ENCODE results near the gene AKAP13. TPM values are rescaled to one million over a fixed set of nuclear protein-coding genes. Genes with fewer than 3 reads are reported as not detected.
"Not testable (repeated sequence)": the region's sequence is repeated elsewhere in the genome, so short reads cannot be mapped to it uniquely, and the experiment has no call there.

Gene AKAP13
- total RNA-seq, 2 experiments from 2014 or later, result 83.2 to 85.2 TPM

DNA sequence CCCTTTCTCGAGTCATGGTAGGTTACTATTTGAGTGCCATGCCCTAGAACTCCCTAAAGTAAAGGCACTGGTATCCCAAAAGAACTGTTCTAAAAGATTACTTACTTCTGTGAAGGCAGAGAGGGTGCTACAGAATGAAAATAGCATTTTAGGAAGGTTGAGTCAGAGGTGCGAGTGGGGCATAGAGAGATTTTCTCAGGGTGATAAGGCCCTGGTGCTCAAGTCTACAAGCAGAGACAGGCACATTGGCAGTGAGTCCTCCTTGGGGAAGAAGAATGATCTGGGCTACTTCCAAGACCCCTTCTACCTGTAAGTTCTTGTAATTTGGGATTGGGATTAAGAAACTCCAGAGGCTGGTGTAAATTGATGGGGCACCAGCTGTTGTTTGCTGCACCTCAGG, 96.7 kb downstream of the AKAP13 start:
- no peak for DNase-seq
- no peaks in the 10 kb centered on the region for H3K9me3 Mint-ChIP-seq
- peak overlapping the region; percentile 0 for H3K27ac Mint-ChIP-seq
- H3K27me3 Mint-ChIP-seq, result no peaks in the 10 kb centered on the region
- H3K4me1 Mint-ChIP-seq, result peaks cover 85% of the 10 kb centered on the region
- no peak overlapping the region for H3K4me3 Mint-ChIP-seq
- H3K36me3 Mint-ChIP-seq, result peaks cover 7% of the 10 kb centered on the region

DNA sequence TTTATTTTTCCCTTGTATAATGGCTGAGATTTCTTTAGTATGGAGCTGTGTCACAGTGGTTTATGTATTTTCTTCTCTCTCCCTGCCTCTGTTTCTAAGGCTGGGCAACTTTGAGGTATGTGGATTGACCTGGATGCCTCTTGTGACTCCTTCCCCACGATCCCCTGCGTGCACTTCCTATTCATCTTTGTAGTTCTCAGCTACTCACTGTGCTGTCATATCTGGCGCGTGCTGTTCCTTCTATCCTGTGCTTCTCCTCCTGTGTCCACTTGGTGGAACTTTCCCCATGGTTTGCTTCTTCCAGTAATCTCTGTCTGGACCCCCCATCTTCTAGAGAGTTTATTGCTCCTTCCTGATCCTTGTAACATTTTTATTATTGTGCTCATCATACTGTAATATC, 97.3 kb downstream of the AKAP13 start:
- no peak overlapping the region for H3K4me3 Mint-ChIP-seq
- peaks cover 7% of the 10 kb centered on the region for H3K36me3 Mint-ChIP-seq
- DNase-seq, result no peak
- peak overlapping the region; percentile 60 for H3K27ac Mint-ChIP-seq
- peaks cover 86% of the 10 kb centered on the region for H3K4me1 Mint-ChIP-seq
- no peaks in the 10 kb centered on the region for H3K9me3 Mint-ChIP-seq
- no peaks in the 10 kb centered on the region for H3K27me3 Mint-ChIP-seq

DNA sequence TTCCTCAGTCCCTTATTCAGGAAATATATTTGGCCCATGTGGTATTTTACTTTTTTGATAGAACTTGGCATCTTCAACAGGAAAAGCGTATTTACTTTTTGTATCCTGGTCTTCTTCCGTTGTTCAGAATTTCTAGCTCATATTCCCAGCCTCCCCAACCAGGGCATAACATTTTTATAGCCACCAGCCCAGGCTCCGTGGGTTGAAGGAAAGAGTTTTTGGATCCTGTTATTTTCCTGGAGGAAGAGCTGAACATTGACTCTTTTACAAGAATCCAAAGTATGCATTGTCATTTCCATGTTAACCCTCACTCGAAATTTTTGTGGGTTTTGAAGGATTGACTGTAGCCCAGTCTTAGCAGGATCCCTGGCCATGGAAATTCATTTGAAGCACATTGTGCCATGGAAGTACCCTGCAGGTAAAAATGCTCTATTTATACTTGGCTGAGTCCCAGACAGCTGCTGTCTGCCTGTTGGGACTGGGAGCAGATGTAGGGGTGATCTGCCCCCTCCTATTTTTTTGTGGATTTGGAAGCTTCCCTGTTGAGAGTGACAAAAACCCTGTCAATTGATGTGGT, 98.8 kb downstream of the AKAP13 start:
- no peak overlapping the region for H3K4me3 Mint-ChIP-seq
- no peaks in the 10 kb centered on the region for H3K27me3 Mint-ChIP-seq
- DNase-seq, result no peak
- peaks cover 7% of the 10 kb centered on the region for H3K36me3 Mint-ChIP-seq
- H3K4me1 Mint-ChIP-seq, result peaks cover 79% of the 10 kb centered on the region
- no peaks in the 10 kb centered on the region for H3K9me3 Mint-ChIP-seq
- no peak overlapping the region for H3K27ac Mint-ChIP-seq

DNA sequence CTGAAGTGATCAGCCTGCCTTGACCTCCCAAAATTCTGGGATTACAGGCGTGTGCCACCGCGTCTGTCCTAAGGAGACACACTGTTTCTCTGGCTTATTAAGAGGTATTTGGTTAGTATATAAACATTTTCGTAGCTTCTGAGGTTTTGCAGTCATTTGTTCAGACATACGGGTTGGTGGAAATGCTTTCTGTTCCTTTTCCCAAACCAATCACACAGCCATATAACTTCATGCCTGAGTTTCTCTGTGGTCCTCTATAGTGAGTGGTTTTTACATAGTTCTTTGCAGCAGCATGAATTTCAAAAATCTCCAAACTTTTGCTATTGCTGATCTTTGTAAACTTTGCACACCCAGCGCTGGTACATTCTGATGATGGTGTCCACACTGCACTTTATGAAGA, 100.5 kb downstream of the AKAP13 start:
- Mint-ChIP-seq H3K27me3 (no peaks in the 10 kb centered on the region), H3K27ac (peak overlapping the region; percentile 28), H3K4me1 (peaks cover 73% of the 10 kb centered on the region), H3K4me3 (no peak overlapping the region), H3K9me3 (no peaks in the 10 kb centered on the region), H3K36me3 (peaks cover 7% of the 10 kb centered on the region)
- no peak for DNase-seq

DNA sequence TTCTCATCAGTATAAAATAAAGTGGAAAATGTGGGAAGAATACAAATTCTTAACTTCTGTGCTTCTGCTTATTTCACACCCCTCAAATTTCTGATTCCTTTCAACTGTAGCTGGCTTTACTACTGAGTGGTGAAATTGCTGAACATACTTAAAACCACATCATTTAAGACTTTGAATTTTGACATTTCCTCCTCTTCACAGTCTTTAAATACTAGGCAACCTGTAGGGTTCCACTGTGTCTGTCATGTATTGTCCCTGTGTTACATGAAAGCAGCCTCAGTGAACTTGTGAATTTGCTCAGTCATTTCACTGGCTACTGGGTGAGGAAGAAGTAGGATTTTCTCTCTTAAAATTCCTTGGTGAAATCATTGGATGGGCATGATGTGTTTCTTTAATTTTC, 101.1 kb downstream of the AKAP13 start:
- not testable (repeated sequence) for DNase-seq, H3K36me3 Mint-ChIP-seq, H3K4me3 Mint-ChIP-seq, H3K9me3 Mint-ChIP-seq, H3K27me3 Mint-ChIP-seq
- Mint-ChIP-seq H3K4me1 (peaks cover 74% of the 10 kb centered on the region), H3K27ac (peak overlapping the region; percentile 28)

DNA sequence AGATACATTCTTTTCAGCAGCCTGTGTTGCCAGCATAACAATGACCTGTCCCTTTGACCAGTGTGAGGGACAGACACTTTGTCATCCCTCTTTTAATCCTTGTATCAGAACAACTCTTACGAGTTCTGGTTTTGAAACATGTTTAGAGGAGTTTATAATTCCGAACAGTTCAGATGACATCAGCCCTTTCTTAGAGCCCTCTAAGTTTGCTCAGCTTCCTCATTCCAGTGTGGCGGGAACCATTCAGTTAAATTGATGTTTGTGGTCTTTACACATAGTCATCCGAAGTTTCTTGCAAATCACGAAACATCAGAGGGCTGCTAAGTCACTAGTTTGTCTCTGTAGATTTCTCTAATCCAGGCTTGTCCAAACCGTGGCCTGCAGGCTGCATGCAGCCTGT, 102.5 kb downstream of the AKAP13 start:
- no peaks in the 10 kb centered on the region for H3K9me3 Mint-ChIP-seq
- peaks cover 5% of the 10 kb centered on the region for H3K36me3 Mint-ChIP-seq
- no peak overlapping the region for H3K4me3 Mint-ChIP-seq
- DNase-seq, result no peak
- H3K27me3 Mint-ChIP-seq, result no peaks in the 10 kb centered on the region
- peaks cover 65% of the 10 kb centered on the region for H3K4me1 Mint-ChIP-seq
- H3K27ac Mint-ChIP-seq, result no peak overlapping the region

DNA sequence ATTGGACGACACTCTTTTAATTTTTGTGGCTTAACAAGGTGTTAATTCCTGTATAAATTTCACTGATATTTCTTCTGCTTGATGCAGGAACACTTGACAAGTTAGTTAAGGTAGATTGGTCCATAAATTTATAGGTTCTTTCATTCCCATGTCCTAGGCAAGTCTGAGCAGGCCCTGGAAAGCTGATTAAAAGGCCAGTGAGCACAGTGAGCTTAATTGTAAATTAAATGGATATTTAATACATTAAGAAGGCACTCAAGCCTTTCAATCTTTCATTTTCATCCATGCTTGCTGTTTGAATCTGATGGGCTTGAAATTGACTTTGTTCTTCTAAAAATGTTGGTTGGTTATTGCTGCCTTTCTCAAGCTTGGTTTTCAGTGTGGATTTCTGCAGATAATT, 103.6 kb downstream of the AKAP13 start:
- not testable (repeated sequence) for H3K27ac Mint-ChIP-seq, H3K9me3 Mint-ChIP-seq, DNase-seq, H3K27me3 Mint-ChIP-seq, H3K4me3 Mint-ChIP-seq
- Mint-ChIP-seq H3K4me1 (peaks cover 67% of the 10 kb centered on the region), H3K36me3 (peaks cover 10% of the 10 kb centered on the region)

DNA sequence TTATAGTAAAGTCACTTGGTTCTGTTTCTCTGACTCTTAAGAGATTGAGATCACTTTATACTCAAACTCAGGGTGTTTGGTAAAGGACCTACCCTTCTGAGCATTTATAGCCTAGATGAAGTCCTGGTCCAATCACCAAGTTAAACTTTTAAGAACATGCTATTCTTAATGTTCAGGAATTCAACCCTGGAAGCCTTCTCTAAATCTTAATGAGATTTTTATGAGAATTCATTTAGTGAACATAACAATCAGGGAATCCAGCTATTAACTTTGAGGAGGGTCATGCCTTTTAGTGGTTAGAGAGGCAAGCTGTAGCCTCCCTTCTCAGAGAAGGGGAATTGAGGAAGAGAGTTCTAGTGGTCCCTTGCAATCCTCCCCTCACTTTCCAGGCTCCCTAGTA, 104.5 kb downstream of the AKAP13 start:
- not testable (repeated sequence) for H3K9me3 Mint-ChIP-seq, DNase-seq, H3K27ac Mint-ChIP-seq, H3K4me3 Mint-ChIP-seq, H3K27me3 Mint-ChIP-seq
- peaks cover 10% of the 10 kb centered on the region for H3K36me3 Mint-ChIP-seq
- peaks cover 71% of the 10 kb centered on the region for H3K4me1 Mint-ChIP-seq

DNA sequence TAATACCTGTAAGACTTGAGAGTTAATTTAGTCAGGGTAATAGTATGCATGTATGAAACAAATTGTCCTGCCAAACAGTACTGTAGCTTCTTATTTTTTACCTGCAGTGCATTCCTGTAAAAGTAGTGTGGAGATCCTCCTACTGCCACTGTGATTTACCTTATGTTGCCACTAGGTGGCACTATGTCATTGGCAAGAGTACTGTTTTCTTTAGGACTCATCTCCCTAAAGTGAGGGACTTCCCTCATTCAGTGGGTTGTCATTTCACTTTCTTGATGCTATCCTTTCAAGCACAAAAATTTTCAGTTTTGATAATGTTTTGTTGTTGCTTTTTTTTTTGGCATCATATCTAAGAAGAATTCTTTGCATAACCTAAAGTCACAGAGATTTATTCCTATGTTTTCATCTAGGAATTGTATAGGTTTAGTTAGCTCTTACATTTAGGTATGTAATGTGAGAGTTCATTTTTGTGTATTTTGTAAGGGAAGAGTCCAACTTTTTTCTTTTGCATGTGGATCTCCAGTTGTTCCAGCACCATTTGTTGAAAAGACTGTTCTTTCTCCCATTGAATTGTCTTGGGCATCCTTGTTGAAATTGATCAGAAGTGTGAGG, 105.7 kb downstream of the AKAP13 start:
- Mint-ChIP-seq H3K9me3 (no peaks in the 10 kb centered on the region), H3K4me1 (peaks cover 70% of the 10 kb centered on the region), H3K36me3 (peaks cover 12% of the 10 kb centered on the region), H3K4me3 (no peak overlapping the region), H3K27ac (peak overlapping the region; percentile 4), H3K27me3 (no peaks in the 10 kb centered on the region)
- DNase-seq, result peak; percentile 58

DNA sequence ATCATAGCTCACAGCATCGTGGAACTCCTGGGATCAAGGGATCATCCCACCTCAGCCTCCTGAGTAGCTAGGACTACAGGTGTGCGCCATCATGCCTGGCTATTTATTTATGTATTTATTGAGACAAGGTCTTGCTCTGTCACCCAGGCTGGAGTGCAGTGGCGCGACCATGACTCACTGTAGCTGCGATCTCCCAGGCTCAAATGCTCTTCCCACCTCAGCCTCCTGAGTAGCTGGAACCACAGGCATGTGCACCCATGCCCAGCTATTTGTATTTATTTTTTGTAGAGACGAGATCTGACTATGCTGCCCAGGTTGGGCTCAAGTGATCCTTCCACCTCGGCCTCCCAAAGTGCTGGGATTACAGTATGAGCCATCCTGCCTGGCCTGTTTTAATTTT, 107.4 kb downstream of the AKAP13 start:
- not testable (repeated sequence) for H3K27me3 Mint-ChIP-seq, H3K9me3 Mint-ChIP-seq, DNase-seq, H3K27ac Mint-ChIP-seq, H3K4me3 Mint-ChIP-seq
- Mint-ChIP-seq H3K36me3 (peaks cover 12% of the 10 kb centered on the region), H3K4me1 (peaks cover 59% of the 10 kb centered on the region)

DNA sequence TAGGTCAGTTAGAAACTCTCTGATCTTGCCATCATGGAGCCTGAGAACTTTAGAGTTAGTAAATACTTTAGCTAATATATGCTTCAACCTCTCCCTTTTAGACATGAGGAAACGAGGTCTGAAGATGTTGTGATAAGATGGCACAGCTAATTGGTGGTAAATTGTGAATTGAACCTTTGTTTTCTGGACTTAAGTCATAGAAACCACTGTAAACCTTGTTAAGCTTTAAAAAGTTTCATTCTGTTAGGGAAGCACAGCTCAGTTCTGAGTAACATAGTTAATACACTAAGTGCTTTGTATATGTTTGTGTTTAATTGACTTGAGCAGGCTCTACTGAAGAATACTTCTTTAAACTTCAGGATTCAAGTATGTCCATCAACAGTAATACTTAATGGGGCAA, 108.6 kb downstream of the AKAP13 start:
- Mint-ChIP-seq H3K9me3 (no peaks in the 10 kb centered on the region), H3K27ac (no peak overlapping the region), H3K36me3 (peaks cover 12% of the 10 kb centered on the region), H3K4me1 (peaks cover 58% of the 10 kb centered on the region), H3K27me3 (no peaks in the 10 kb centered on the region), H3K4me3 (no peak overlapping the region)
- no peak for DNase-seq

DNA sequence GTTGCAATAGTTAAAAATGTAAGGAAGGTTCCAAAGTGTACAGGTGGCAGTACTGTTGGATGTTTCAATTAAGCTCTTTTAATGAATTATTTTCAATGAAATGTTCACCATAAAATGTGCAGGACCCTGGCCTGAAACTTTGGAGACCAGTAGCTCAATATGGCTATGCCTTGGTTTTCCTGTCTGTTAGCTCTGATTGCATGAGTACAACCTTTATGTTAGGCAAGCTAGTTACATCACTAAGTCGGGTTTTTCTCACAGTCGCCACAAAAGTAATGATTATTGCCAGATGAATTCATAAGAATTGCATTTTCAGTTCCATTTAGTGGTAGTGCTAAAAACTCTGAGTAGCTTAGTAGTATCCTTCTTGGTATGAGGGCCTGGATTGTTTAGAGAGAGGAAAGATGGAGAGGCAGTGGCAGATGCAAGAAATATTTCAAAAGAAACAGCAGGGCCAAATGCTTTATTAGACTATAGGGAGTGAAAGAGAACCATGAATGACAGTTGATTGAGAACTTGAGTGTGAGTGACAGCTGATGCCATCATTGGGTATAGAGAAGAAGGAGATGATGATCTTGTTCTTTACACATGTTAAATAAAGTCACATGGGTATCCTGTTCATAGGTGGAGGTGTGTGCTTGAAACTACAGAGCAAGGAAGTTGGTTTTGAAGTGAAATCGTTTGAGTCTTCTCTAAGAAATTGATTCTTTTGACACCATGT, 109.5 kb downstream of the AKAP13 start:
- Mint-ChIP-seq H3K27ac (peak overlapping the region; percentile 5), H3K36me3 (peaks cover 12% of the 10 kb centered on the region), H3K27me3 (no peaks in the 10 kb centered on the region), H3K4me3 (no peak overlapping the region), H3K4me1 (peaks cover 61% of the 10 kb centered on the region), H3K9me3 (no peaks in the 10 kb centered on the region)
- no peak for DNase-seq

DNA sequence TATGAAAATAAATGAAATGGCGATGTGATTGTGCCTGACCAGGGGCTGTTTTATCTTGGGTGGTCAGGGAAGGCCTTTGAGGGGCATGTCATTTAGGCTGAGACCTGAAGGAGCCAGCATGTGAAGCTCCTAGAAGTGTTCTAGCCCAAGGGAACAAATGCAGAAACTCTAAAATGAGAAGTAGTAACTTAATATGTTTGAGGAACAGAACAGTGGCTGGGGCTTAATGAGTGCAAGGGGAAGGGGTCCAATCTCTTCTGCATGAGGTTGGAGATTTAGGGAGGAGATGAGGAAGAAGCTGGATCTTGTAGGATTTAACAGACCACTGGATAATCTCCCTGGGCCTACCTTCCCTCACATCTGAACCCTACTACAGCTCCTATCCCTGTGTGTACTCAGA, 110.5 kb downstream of the AKAP13 start:
- Mint-ChIP-seq H3K27me3 (no peaks in the 10 kb centered on the region), H3K9me3 (no peaks in the 10 kb centered on the region), H3K4me1 (peaks cover 61% of the 10 kb centered on the region), H3K27ac (no peak overlapping the region), H3K36me3 (peaks cover 12% of the 10 kb centered on the region), H3K4me3 (no peak overlapping the region)
- DNase-seq, result no peak

DNA sequence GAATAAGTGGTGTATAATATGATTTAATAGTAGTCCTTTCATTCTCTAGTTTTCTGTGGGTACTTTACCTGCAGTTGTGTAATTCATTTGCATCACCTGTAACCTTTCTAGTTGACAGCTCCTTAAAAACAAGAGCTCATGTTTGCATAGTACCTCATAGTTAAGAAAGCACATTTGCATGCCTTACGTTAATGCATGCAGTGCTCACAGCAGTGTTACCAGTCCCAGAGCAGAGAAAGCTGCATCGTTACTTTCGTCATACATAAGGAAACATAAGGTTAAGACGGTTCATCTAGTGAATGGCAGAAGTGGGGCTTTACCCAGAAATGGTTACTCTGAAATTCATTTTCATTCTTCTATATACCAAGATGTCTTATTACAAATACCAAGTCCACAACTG, 111.3 kb downstream of the AKAP13 start:
- no peaks in the 10 kb centered on the region for H3K9me3 Mint-ChIP-seq

DNA sequence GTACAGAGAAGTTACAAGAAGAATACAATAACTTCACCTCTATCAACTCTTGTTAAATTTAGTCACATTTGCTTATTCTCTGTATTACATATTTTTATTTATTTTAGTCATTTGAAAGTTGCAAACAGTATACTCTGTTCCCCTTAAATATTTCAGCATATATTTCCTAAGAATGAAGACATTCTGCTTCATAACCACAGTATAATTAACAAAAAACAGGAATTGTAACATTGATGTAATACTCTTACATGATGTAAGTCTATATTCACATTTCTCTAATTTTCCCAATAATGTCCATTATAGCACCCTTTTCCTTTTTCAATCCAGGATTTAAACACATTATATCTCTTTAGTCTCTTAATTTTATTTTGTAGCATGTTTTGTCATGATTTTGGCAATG, 112.0 kb downstream of the AKAP13 start:
- no peak for DNase-seq
- no peaks in the 10 kb centered on the region for H3K9me3 Mint-ChIP-seq
- no peak overlapping the region for H3K4me3 Mint-ChIP-seq
- H3K36me3 Mint-ChIP-seq, result peaks cover 8% of the 10 kb centered on the region
- H3K4me1 Mint-ChIP-seq, result peaks cover 63% of the 10 kb centered on the region
- no peaks in the 10 kb centered on the region for H3K27me3 Mint-ChIP-seq
- H3K27ac Mint-ChIP-seq, result no peak overlapping the region

More for the DNA sequence above, 111.3 kb downstream of the AKAP13 start:
- no peak overlapping the region for H3K27ac Mint-ChIP-seq
- H3K4me1 Mint-ChIP-seq, result peaks cover 61% of the 10 kb centered on the region
- no peak for DNase-seq
- peaks cover 12% of the 10 kb centered on the region for H3K36me3 Mint-ChIP-seq
- no peak overlapping the region for H3K4me3 Mint-ChIP-seq
- no peaks in the 10 kb centered on the region for H3K27me3 Mint-ChIP-seq

DNA sequence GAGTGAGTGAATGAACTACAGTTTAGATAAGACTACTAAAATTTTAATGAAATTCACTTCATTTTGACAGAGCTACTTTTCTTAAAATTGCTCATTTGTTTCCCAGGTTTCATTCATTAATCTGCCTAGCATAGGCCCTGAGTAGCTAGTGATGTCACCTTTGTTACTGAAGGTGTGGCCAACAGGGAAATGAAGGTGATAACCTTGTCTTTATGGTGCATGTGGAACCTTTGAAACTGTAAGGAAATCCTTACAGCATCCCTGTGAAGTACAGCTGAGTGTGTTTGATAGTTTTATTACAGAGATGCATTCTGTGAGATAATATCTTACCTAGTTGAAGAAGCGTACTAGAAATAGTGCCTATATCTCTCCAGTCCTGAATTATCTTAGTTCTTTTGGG, 112.9 kb downstream of the AKAP13 start:
- DNase-seq, result no peak
- H3K9me3 Mint-ChIP-seq, result no peaks in the 10 kb centered on the region
- peaks cover 3% of the 10 kb centered on the region for H3K36me3 Mint-ChIP-seq

More for the DNA sequence above, 112.9 kb downstream of the AKAP13 start:
- Mint-ChIP-seq H3K27ac (no peak overlapping the region), H3K4me1 (peaks cover 64% of the 10 kb centered on the region), H3K4me3 (no peak overlapping the region), H3K27me3 (no peaks in the 10 kb centered on the region)

Data from activated naive CD8-positive, alpha-beta T cell treated with anti-CD3 and anti-CD28 coated beads for 36 hours (primary cell).